ENCODE results near the gene IER5L. TPM values are rescaled to one million over a fixed set of nuclear protein-coding genes. Genes with fewer than 3 reads are reported as not detected.
A peak's percentile ranks its signal among the peaks of the same experiment; 100 is the strongest.

IER5L gene
- total RNA-seq, 6 experiments from 2014 or later: 28.5 to 45.1 (median 42.2) TPM

GRCh38 chr9:129139233-129139992 is 38.6 kb downstream of the IER5L start:
- Mint-ChIP-seq H3K9me3 (no peaks in the 10 kb centered on the region), H3K27me3 (ENCODE audit: insufficient read depth) (peaks cover 2% of the 10 kb centered on the region; the same call in 1 of the 2 replicates), H3K4me1 (ENCODE audit: low read depth) (peaks cover 72% of the 10 kb centered on the region), H3K27ac (peak overlapping the region; percentile 97), H3K4me3 (peak overlapping the region; percentile 87), H3K36me3 (ENCODE audit: low read depth) (peaks cover 6% of the 10 kb centered on the region; the same call in 1 of the 2 replicates)
- DNase-seq: peak; percentile 82
- peak; percentile 99 for TF ChIP-seq CTCF (IDR thresholded peaks at IDR 0.05)

DNA sequence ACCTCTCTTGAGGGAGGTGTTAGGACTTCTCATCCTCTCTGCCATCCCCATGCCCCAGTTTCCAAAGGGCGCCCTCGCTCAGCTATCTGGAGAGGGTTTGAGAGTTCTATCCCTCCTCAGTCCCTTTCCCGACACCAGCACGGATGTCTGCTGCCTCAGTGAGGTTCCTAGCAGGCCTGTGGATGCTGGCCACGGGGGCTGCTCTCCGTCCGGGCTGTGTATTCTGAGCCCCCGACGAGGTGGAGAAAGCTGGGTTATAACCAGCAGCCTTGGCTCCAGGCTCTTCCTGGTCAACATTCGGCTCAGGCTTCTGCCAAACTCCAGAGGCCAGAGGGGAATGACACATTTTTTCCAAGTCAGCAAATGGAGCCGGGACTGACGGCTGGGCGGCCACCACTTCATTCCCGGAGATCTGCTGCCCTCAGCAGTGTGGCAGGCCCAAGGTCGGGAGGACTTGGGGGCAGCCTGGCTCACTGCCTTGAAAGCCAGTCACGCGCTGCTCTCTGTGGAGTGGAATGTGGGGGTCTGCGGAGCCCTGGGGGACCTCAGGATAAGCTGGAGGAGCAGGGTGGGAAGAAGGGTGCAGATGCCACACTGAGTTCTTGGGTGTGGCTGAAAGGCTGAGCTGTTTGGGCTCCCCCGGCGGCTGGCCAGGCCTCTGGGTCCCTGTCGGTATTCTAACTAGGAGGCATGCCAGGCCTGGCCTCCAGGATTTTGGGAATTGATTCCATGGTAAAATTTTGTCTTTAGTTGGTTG is 39.4 kb downstream of the IER5L start:
- H3K27me3 Mint-ChIP-seq (ENCODE audit: insufficient read depth): peaks cover under 1% of the 10 kb centered on the region; the same call in 1 of the 2 replicates
- H3K9me3 Mint-ChIP-seq: no peaks in the 10 kb centered on the region
- peak overlapping the region; percentile 87 for H3K4me3 Mint-ChIP-seq
- no peak for TF ChIP-seq CTCF (IDR thresholded peaks at IDR 0.05)
- H3K4me1 Mint-ChIP-seq (ENCODE audit: low read depth): peaks cover 66% of the 10 kb centered on the region
- peak overlapping the region; percentile 97 for H3K27ac Mint-ChIP-seq
- H3K36me3 Mint-ChIP-seq (ENCODE audit: low read depth): peaks cover 4% of the 10 kb centered on the region; the same call in 1 of the 2 replicates
- DNase-seq: peak; percentile 65

- H3K27me3 Mint-ChIP-seq (ENCODE audit: insufficient read depth): no peaks in the 10 kb centered on the region; the same call in 1 of the 2 replicates
- no peaks in the 10 kb centered on the region for H3K9me3 Mint-ChIP-seq
- peaks cover 60% of the 10 kb centered on the region for H3K4me1 Mint-ChIP-seq (ENCODE audit: low read depth)
- DNase-seq: no peak
- H3K4me3 Mint-ChIP-seq: no peak overlapping the region
- H3K36me3 Mint-ChIP-seq (ENCODE audit: low read depth): peaks cover 5% of the 10 kb centered on the region; the same call in 1 of the 2 replicates
- H3K27ac Mint-ChIP-seq: peak overlapping the region; percentile 97
- TF ChIP-seq CTCF (IDR thresholded peaks at IDR 0.05): no peak
These were observed 40.0 kb downstream of the IER5L start for GRCh38 chr9:129138144-129138462.

GRCh38 chr9:129137292-129138143 is 40.5 kb downstream of the IER5L start:
- Mint-ChIP-seq H3K4me1 (ENCODE audit: low read depth) (peaks cover 54% of the 10 kb centered on the region), H3K36me3 (ENCODE audit: low read depth) (peaks cover 5% of the 10 kb centered on the region; the same call in 1 of the 2 replicates), H3K27me3 (ENCODE audit: insufficient read depth) (no peaks in the 10 kb centered on the region; the same call in 1 of the 2 replicates), H3K27ac (peak overlapping the region; percentile 97), H3K9me3 (no peaks in the 10 kb centered on the region), H3K4me3 (no peak overlapping the region)
- no peak for DNase-seq
- no peak; the same call in 1 of the 2 replicates for TF ChIP-seq CTCF (IDR thresholded peaks at IDR 0.05)

GRCh38 chr9:129136446-129137035 is 41.5 kb downstream of the IER5L start:
- Mint-ChIP-seq H3K36me3 (ENCODE audit: low read depth) (peaks cover 5% of the 10 kb centered on the region; the same call in 1 of the 2 replicates), H3K27ac (no peak overlapping the region), H3K9me3 (no peaks in the 10 kb centered on the region), H3K4me1 (ENCODE audit: low read depth) (peaks cover 49% of the 10 kb centered on the region), H3K4me3 (no peak overlapping the region), H3K27me3 (ENCODE audit: insufficient read depth) (no peaks in the 10 kb centered on the region; the same call in 1 of the 2 replicates)
- DNase-seq: no peak
- no peak for TF ChIP-seq CTCF (IDR thresholded peaks at IDR 0.05)
